HG02623 (cell line): Measurements from ENCODE around the gene MAST4.
"Not testable (repeated sequence)": the region's sequence is repeated elsewhere in the genome, so short reads cannot be mapped to it uniquely, and the experiment has no call there.

ENCODE experiments used
- ATAC-seq: cut with Tn5 transposase; IDR thresholded peaks from one replicate; pipeline ENCODE4 v1.9.1; 2021; ENCODE audit warnings: moderate library complexity; ENCODE audit not compliant: unreplicated experiment

The MAST4 gene

DNA sequence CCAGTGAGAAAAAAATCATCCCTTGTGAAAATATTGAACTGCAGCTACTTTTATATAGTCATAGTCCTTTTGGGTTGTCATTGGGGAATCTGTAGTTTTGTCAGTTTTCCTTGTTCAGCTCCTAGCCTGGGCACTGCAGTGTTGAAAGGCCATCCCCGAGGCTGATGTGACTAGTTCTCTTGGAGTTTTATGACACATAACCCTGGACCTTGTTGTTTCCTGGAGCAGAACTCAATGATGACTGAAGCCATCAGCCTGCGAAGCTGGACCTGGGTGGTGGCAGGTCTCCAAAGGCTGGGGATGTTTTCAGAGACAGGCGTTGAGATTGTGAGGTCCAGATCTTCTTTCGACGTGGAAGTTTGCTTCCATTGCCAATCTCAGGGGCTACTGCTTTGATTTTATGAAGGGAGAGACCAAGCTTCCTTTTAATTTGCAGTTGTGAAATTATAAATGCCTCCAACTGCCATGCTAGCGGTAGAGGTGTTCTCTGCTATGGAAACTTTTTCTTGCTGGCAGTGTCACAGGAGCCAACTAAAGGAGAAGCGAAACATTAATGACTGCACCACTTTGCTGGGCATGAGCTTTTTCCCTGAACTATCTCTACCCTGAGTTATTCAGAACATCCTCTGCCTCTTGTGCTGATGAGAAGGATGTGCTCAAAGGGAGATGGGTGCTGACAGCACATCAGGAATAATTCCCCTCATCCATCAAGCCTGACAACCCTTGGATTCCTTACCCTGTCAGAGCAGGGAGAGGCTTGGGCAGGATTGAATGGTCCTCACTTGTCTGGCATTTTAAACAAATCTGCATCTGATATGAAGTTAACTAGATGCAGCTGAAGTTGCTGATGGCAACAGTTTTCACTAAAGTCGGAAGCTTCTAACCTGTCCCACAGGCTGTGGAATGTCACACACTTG is 209.6 kb downstream of the MAST4 start:
- ATAC-seq = no peak

DNA sequence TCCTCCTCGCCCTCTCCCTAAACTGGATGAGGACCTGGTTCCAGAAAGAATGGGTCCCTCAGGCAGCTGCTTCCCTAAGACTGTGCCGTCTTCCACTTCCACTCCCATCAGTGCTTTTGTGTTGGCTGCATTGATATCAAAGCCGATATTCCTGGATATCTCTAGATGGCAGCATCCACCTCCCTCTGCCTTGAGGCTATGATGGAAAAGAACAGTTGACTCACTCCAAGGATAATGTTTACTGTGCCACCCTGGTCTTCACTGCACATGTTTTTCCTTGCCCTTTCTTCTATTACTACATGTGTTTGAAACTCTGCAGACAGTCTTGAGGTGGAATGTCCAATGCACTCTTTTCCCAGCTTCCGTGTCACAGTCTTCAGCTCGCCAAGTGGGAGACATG is 211.6 kb downstream of the MAST4 start:
- ATAC-seq = no peak

DNA sequence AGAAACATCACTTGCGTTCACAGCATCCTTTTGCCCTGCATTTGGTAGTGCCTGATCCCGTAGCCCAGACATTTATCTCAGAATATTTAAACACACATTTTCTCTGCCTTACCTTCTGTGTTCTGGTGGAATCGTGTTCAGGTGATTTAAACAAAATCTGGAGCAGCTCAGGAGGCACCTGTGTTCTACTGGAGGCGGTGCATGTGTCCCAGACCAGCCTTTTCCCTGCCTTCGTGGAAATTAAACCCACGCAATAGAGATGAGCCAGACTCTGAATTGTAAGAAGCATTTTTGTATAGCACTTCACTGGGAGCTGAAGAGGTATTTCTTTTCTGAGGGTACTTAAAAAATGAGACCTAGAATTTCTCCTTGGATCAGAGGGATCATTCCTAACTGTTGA is 212.5 kb downstream of the MAST4 start:
- no peak for ATAC-seq

DNA sequence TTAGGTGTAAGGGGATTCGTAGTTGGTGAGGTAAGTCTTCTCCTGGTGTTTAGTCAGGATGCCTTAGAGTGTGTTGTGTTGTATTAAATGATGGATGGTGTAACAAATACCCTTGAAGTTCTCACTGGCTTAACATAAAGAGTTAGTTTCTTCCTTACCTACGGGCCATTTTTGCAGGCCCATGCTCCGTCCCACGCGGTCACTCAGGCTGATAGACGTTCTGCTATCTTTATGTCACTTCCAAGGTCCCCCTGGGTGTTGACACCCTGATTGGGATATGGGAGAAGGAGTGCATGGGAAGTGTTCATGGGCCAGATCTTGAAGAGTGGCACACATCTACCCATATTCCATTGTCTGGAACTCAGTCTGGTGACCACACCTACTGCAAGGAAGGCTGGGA is 214.0 kb downstream of the MAST4 start:
- ATAC-seq = no peak

DNA sequence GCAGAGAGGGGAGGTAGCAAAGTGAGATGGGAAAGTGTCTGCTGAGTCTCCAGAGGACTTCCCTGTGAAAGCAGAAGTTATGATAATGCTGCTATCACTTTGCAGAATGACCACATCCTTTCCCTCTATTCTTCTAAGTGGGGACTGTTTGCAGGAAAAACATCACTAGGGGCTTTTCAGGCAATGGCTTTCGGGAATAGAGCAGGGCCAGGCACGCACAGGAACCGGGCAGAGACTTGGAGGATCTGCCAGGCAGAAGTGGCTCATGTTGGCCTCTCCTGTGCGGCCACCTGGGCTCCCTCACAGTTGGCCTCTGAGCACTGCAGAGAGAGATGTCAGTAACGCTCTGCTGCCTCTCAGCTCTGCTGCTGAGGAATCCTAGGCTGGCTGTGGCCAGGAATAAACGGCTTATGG is 214.7 kb downstream of the MAST4 start:
- ATAC-seq = no peak

DNA sequence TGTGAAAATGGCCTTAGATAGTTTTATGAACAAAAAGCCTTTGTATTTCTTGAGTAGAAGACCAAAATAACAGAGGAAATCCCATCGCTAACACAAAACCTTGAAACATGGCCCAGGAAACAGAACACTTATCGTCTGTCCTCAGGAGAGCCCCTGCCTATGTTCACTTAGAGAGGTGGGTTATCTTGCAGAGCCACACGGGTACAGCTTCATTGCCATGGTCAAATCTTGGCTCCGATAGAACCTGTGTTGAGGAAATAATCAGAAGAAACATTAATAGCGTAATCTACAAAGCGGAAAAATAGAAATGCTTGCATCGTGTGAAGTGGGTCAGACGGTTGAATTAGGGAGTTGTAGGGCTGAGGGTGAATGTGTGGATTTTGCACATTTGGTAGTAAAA is 216.1 kb downstream of the MAST4 start:
- ATAC-seq = no peak

DNA sequence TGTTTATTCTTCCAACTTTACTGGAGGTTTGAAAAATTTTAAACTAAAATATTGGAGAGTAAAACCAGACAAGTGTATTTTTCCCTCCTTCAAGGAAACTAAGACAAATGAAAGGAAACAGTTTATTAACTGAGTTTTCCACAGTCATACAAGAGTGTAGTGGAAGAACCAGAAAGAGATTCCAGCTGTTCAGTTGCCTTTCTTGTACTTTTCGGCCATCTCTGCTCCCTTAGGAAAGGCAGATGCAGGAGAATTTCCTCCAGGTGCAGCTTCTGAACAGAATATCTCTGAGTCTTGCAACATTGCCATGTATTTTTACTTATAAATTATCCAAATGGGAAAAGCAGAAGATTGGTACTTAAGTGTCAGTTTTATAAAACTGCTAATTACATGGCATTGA is 217.1 kb downstream of the MAST4 start:
- ATAC-seq = no peak

DNA sequence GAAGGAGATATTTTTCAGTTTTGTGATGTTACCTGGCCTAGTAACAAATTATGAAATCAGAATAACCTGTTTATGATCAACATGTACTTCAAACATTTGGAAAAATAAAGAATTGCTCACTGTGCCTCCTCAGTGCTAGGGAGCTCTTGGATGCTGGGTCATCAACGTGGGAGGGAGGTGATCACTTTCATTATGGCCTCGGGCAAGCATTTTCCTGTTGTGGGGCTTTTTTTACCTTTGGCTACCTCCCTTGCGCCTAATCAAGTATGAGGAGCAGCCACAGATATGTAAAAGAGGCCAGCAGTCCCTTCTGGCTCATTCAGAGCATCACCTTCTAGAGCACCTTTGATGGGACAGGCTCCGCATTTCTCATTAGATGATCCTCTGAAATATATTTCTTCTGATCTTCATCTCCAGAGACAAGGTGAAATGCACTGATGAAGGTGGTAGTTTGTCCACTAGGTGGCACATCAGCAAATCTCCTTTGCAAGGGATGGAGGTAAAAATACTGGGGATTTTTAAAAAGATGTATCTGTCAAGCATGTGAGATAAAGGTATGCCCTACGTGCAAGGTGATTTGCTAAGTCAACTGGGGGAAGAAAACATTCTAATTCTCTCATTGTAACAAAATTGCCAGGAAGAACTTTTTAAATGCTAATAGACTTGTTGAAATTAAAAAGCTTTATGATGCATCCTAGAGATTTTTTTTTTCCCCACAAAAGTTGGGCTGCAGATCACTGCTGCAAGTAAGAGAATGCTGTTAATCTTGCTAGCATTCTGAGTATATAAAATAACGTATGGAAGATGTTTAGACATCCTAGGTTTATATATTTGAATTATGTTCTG is 218.2 kb downstream of the MAST4 start:
- ATAC-seq = peak; percentile 43

DNA sequence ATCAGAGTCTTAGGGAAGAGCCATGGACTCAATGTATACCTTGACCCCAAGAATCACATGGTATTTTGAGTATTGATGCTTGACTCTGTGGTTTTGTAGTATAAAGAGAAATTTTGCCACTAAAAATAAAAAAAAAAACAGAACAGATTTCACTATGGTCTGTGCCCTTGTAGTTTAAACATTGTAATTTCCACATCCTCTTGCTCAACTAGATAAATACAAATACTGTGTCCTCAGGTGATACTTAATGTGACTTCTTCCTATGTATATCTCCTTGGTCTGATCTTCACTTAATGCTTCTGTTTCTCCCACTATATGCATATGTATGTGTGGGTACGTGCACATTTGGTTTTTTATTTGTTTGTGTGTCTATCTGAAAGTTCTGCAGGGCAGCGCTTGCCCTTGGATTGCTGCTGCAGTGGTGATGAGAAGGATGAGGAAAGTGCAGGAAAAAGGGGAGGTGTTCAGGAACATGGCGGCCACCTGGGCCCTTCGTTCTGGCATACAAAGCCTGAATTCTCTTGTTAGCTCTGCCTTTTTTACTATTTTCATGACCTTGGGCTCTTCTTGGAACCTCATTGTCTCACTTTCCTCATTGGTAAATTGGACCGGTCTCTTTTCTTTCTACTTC is 222.2 kb downstream of the MAST4 start:
- ATAC-seq = no peak

DNA sequence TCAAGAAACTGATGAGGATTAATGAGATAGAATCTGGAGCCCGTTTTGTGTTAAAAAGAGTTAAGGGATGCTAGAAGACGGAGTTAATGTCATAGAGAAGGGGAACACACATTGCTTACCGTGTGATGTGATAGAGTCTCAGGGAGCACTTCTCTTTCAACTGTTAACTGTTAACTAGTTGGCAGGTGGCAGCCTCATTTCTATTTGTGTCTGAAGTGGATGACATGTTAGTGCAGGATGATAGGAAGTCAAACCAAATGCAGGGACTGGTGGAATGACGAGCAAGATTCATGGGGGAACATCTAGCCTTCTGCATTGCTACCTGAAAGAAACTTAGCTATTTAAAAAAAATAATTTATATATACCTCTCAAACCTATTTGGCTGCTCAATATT is 222.7 kb downstream of the MAST4 start:
- no peak for ATAC-seq

DNA sequence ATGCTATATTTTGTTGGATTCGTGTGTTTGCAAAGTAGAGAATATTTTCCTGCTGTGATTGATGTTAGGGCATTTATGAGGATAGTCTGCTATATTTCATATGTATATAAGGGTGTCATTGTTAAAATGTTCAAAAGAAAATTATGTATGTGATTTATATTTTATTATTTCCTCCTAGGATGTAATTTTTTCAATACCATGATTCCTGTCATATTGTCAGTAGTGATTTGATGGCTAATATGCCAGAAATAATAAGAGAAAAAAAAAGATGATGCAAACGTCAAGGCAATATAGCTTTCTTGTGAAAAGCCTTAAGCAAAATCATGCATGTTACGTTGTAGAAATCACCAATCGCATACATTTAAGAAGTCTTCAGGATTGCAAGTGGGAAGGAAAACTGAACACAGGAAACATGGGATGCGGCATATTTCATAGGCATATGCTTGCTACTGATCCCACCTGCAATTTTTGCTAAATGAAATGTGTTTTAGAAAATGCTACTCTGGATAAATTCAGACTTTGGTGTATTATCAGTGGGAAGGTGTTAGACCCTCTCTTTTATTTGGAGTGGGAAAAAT is 224.5 kb downstream of the MAST4 start:
- ATAC-seq = no peak

DNA sequence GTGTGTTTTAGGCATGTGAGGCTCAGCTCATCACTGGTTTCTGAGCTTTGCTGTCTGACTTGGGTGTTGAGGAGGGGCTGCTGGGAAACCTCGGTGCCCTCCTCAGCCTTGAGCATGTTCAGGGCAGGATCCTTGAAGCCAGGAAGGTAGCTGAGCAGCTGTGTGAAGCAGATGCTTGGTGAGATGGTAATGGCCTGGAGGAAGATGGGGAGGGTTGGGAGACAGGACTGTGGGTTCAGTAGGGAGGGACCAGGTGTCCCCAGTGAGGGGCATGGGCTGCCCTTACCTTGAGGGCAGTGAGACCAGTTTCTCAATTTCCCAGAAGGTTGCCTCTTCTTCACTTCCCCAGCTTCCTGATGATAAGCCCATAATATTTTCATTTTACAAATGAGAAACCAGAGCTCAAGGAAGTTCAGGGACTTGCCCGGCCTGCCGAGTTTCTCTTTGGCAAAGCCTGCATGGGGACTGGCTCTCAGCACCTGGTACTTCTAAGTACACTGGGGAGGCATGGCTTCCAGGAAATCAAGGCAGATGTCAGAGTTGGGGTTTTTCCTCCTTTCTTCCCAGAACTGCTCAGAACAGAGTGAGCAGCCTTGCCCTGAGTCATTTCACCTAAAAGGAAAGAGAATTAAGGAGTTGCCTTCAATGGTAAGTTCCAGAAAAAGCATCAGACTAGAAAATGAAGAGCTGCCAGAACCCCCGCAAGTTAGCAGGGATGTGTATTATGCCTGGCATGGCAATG is 225.7 kb downstream of the MAST4 start:
- ATAC-seq = no peak

DNA sequence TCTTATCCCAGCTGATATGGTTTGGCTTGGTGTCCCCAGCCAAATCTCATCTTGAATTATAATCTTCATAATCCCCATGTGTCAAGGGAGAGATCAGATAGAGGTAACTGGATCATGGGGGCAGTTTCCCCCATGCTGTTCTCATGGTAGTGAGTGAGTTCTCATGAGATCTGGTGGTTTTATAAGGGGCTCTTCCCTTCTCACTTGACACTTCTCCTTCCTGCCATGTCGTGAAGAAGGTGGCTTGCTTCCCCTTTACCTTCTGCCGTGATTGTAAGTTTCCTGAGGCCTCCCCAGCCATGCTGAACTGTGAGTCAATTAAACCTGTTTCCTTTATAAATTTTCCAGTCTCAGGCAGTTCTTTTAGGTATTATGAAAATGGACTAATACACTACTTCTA is 226.7 kb downstream of the MAST4 start:
- not testable (repeated sequence) for ATAC-seq

DNA sequence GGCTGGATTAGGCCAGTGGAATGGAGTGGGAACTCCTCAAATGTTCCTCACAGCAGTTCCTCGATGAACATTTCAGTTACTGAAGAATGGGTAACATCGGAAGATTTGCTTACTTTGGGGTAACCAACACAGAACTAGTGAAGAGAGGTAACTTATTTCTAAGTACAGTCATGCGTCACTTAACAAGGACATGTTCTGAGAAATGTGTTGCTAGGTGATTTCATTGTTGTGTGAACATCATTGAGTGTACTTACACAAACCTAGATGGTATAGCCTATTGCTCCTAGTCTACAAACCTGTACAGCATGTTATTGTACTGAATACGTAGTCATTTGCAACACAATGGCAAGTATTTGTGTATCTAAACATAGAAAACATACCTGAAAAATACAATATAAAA is 228.3 kb downstream of the MAST4 start:
- no peak for ATAC-seq

DNA sequence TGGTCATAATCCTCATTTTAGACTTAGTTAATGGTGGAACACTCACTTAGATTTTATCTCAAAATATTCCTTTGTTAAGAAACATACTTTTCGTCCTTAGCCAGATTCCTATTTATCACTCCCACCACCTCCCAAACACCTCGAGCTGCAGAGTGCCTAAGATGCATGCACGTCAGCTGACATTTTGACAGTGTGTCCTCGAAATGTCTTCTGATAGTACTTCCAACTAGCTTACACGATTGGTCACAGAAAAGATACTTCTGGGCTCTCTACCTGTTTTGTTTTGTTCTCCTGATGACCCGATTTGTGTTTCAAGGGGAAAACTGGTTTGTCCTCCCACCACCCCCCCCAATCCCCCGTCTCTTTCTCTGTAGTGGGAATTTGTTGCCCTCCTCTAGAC is 230.1 kb downstream of the MAST4 start:
- ATAC-seq = no peak

DNA sequence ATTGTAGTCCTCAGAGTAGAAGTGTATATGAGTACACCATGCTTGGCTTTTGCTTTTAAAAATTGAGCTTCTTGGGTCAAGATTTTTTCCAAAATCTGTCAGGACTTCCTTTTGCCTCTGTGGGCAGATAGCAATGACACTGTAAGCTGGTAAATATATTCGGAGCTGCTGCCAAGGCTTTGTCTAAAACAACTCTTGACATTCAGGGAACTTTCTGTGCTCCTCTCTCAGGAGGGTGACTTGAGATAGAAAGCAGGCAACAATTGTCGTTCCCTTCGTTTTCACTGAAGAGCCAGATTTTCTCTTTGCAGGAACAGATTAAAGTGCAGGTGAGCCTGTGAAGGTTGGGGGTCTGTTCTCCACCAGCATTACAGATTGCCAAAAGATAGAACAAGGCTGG is 230.5 kb downstream of the MAST4 start:
- ATAC-seq = no peak

DNA sequence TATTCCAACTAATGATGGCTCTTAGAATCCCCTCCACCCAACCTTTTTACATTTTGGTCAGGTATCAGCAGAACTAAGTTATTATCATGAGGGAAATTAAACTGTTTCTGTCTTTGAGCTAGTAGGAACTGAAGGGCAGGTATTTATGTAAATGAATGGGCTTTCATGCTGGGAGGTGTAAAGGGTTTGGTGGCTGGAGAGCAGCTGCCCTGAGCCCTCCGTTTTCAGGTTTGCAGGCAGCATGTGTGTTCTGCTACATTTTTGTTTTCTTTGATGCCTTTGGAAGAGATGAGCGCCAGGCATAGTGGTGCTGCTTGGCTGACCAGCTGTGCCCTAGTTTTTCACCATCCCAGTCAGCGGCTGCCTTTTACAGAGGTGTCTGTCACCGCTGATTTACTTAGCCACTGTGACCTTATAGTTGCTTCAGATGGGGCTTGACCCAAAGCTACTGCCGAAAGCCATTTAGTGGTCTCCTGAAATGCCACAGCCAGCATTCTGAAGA is 231.9 kb downstream of the MAST4 start:
- no peak for ATAC-seq

DNA sequence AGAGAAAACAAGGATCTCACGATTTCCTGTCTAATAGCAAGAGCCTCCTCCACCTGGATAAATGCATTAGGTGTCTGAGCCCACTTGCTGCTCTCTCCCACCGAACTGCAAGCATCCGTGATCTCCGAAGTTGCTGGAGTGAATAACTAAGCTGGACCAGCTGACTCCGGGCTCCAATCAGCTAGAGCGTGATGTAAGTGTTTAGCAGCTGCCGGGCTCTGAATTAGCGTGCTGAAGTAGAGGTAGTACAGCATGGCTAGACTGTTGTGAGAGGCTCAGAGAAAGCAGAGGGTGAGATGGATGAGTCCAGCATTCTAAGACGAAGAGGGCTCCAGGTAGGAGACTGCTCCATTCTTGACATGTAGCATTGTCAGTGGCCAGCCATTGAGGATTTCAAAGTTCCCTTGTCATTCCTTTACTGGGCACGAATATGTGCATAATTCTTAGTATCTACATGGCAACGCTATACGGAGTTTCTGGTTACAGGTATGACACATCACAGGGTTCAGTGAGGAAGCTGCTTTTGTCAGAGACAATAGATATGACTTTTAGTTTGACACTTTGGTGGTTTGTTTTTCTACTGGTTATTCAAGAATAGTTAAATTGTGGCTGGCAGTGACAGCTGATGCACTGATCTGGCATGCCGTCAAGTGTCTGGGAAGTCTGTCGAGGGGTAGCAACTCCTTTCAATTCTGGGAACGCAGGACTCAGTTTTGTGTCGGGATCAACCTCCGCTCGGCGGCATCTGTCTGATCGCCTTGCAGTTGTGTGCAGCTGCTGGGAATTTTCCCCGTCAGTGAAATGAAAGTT is 232.6 kb downstream of the MAST4 start:
- peak; percentile 49 for ATAC-seq

DNA sequence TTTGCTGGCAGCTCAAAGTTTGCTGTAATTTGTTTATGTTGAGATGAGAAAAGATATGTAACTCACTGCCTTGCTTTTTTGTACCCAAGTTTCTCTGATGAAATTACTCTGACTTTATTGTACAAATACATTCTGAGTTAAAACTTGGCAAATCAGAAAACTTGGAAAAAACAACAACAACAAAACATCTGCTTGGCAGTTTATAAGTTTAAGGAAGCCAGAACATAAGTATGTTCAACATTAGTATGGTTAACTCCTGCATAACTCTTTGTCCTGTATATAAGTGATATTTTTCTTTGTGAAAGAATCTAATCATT is 233.1 kb downstream of the MAST4 start:
- ATAC-seq = no peak

DNA sequence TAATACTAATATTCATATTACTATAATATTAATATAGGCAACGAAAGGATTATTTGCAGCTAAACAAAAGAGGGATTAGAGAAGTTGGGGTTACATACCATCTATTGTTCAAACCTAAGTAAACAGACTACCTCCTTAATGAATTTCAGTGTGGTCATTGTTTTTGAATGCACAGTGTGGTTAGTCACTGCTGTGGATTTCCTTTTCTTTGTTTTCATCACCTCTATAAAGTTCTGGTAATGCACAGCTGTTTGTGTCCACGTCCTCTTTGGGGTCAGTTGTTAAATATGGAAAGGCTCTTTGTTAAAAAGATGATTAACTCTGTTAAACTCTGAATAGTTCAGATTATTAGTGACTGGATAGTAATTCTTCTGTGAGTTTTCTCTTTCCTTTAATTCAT is 233.6 kb downstream of the MAST4 start:
- no peak for ATAC-seq
